Activated CD8-positive, alpha-beta T cell treated with anti-CD3 and anti-CD28 coated beads, Interleukin-2, amount 10 ng/mL, durations not matched to agents 7 days and 5 days (primary cell): Measurements from ENCODE around the gene SUPT3H. TPM values are rescaled to one million over a fixed set of nuclear protein-coding genes. Genes with fewer than 3 reads are reported as not detected.
"Not testable (repeated sequence)": the region's sequence is repeated elsewhere in the genome, so short reads cannot be mapped to it uniquely, and the experiment has no call there.

ENCODE experiments used
- ATAC-seq: fragments of 150-1000 bp; cut with Tn5 transposase; one replicate; pipeline ENCODE4 v1.10.0; 2021; ENCODE audit warnings: moderate library complexity
- CTCF ChIA-PET: fragments of 350-600 bp; sonication (Branson Sonifier 250); formaldehyde crosslinking; loops from one replicate; lab custom pipeline; 2021; ENCODE audit warnings: antibody characterized with exemption; lab: Charles Lee
- POLR2A ChIA-PET: fragments of 350-600 bp; sonication (Branson Sonifier 250); formaldehyde crosslinking; loops from one replicate; lab custom pipeline; 2021; ENCODE audit warnings: antibody characterized with exemption; lab: Charles Lee
- DNase-seq: peaks from one replicate; pipeline ENCODE4 v3.0.0-alpha.2; 2020
- H3K27ac Mint-ChIP-seq: one replicate; pipeline ENCODE4 v1.8.0; 2021; ENCODE audit warnings: mild to moderate bottlenecking, mixed read lengths
- H3K27me3 Mint-ChIP-seq: one replicate; pipeline ENCODE4 v1.8.0; 2021; ENCODE audit warnings: low read depth, mixed read lengths
- H3K36me3 Mint-ChIP-seq: one replicate; pipeline ENCODE4 v1.8.0; 2021; ENCODE audit warnings: low read depth, mixed read lengths
- H3K4me1 Mint-ChIP-seq: one replicate; pipeline ENCODE4 v1.8.0; 2021; ENCODE audit warnings: low read depth, mixed read lengths
- H3K4me3 Mint-ChIP-seq: one replicate; pipeline ENCODE4 v1.8.0; 2021; ENCODE audit warnings: mild to moderate bottlenecking, mixed read lengths
- H3K9me3 Mint-ChIP-seq: one replicate; pipeline ENCODE4 v1.8.0; 2022; ENCODE audit warnings: mixed read lengths; ENCODE audit not compliant: insufficient read depth
- total RNA-seq, 2 experiments: library from RNA; stranded (reverse); gene quantifications; one replicate each; pipeline ENCODE4 v1.2.3, GENCODE V29; 2021

The SUPT3H gene
- total RNA-seq, 2 experiments from 2014 or later, result 6.4 to 9.1 TPM

DNA sequence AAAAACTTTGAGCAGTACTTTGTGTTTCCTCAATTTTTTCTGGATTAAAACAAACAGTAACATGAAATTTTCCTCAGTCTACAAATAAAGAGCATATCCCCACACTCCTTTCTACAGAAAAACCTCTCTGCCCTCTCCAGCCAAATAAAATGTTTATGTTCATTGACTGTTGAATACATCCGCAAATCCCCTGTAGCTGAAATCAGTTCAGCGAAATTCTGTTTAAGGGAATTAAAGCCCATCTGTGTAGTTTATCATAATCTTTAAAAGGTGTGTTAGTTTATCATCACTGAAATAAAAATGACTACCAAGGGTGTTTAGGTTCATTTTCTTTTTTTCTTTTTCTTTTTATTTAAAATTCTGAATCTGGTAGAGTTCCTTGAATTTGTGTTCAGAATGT, 207.4 kb downstream of the SUPT3H start:
- no peak for DNase-seq
- Mint-ChIP-seq H3K27ac (no peak overlapping the region), H3K27me3 (no peaks in the 10 kb centered on the region), H3K9me3 (peaks cover 4% of the 10 kb centered on the region), H3K36me3 (peaks cover 3% of the 10 kb centered on the region), H3K4me3 (no peak overlapping the region), H3K4me1 (peaks cover 11% of the 10 kb centered on the region)
- ATAC-seq, result no peak
- ChIA-PET POLR2A (no interaction called here), CTCF (no interaction called here)

DNA sequence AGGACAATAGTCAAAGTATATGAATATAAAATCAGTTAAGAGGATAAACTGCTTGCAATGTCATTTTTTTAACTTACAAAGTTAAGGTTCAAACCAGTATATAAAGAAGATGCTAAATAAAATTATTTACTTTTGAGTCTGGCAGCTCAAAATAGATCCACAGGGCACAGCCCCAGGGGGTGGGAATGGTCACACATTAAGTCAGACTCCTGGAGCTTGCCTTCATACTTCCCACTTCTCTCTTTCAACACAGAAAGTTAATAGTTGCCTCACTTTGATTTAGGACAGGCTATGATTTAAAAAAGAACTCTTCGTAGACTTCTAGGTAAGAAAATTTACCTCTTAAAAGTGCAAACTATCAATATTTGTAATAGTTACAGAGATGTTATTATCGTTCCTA, 207.9 kb downstream of the SUPT3H start:
- no peak overlapping the region for H3K27ac Mint-ChIP-seq
- no peaks in the 10 kb centered on the region for H3K27me3 Mint-ChIP-seq
- CTCF ChIA-PET, result interaction anchor here (1.1 kb wide), 1 partner anchor 514 kb away, joined by 3 read pairs; no protein-coding TSS in a partner anchor
- no peaks in the 10 kb centered on the region for H3K36me3 Mint-ChIP-seq
- POLR2A ChIA-PET, result no interaction called here
- no peaks in the 10 kb centered on the region for H3K9me3 Mint-ChIP-seq
- H3K4me1 Mint-ChIP-seq, result peaks cover 14% of the 10 kb centered on the region
- no peak overlapping the region for H3K4me3 Mint-ChIP-seq
- no peak for DNase-seq
- ATAC-seq, result no peak

DNA sequence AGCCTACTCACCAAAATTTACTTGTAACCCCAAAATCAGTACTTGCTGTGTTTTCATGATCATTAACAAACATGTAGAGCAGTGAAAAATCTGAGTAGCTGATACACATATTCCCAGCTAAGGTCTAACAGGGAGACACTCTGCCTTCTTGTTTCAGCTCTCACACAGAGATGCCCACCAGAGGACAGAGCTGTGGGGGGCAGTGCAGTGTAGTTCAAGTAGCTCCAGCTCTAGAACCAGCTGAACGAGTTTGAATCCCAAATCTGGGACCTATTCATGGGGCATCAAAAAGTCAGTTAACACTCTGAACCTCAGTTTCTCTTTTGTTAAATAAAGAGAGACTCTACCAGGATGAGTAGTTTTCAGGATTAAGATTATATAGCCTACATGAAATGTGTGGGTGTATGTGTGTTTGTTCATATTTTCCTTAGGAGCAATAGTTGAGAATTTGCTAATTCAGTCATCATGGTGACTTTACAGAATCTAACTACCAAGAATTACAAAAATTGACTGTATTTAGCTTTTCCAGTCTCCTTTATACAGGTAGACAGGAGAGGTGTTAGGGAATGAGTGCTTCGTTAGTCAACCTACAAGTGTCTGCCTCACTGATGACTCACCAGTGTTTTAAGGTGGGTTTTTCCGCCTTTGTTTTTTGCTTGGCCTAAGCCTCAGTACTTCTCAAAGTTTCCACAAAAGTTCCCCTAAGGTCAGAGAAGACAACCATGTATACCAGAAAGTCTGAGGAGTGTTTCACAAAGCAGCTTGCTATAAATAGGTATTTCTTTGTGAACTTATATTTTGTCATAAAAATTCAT, 213.6 kb downstream of the SUPT3H start:
- CTCF ChIA-PET, result interaction anchor here (1.0 to 1.3 kb wide), 5 partner anchors 8 to 187 kb away, joined by 3 to 4 read pairs (median 3); partner anchors contain the start of gene RUNX2
- Mint-ChIP-seq H3K27ac (peak overlapping the region; percentile 58), H3K36me3 (peaks cover 6% of the 10 kb centered on the region), H3K9me3 (peaks cover 9% of the 10 kb centered on the region), H3K4me3 (no peak overlapping the region), H3K27me3 (no peaks in the 10 kb centered on the region), H3K4me1 (peaks cover 23% of the 10 kb centered on the region)
- ATAC-seq (peak; percentile 93), DNase-seq (peak; percentile 45)
- POLR2A ChIA-PET, result interaction anchor here (0.7 to 0.9 kb wide), 3 partner anchors 21 to 232 kb away, joined by 3 to 4 read pairs (median 3); no protein-coding TSS in a partner anchor

DNA sequence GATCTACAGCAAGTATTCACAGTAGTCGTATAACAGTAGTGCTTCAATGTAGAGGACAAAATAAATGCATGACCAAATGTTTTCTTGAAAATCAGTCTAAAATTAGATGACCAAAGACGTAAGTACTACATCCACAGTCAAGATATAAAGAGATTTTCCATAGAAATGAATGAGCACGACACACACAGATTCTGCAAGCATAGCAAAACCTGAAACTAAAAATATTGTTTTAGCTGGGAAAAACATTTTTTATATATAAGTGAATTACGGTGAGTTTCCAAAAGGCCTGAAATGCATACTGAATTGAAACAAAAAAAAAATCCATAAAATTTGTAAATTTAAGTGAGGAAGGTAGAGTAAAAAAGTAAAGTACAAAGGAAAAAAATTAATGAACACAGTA, 217.4 kb downstream of the SUPT3H start:
- CTCF ChIA-PET, result no interaction called here

DNA sequence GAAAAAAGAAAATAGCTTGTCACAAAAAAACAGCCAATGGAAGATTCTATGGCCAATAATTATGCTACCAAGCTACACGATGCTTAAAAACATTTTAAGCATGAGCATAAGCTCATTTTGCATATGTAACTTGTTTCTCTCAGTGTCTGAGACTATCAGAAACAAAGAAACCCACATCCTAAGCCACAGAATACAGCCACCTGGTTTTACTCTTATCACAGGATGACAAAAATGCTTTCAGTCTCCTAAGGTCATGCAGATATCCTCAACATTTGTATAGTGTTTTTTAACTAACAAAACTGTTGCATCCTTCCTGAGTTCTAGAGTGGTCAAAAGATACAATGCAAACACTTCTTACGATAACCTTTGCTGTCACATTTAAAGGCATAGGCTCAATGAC, 221.7 kb downstream of the SUPT3H start:
- peak; percentile 98 for ATAC-seq
- Mint-ChIP-seq H3K27ac (peak overlapping the region; percentile 72), H3K4me3 (no peak overlapping the region), H3K9me3 (peaks cover 20% of the 10 kb centered on the region), H3K36me3 (peaks cover 26% of the 10 kb centered on the region), H3K27me3 (no peaks in the 10 kb centered on the region), H3K4me1 (peaks cover 31% of the 10 kb centered on the region)
- DNase-seq, result peak; percentile 79
- ChIA-PET POLR2A (interaction anchor here (0.6 to 1.2 kb wide), 6 partner anchors 31 to 579 kb away, joined by 3 to 5 read pairs (median 3); no protein-coding TSS in a partner anchor), CTCF (interaction anchor here (0.5 to 2.4 kb wide), 14 partner anchors 8 to 654 kb away, joined by 3 to 8 read pairs (median 3); no protein-coding TSS in a partner anchor)

More for the DNA sequence above, 217.4 kb downstream of the SUPT3H start:
- no peaks in the 10 kb centered on the region for H3K27me3 Mint-ChIP-seq
- POLR2A ChIA-PET, result no interaction called here
- peaks cover 9% of the 10 kb centered on the region for H3K9me3 Mint-ChIP-seq
- ATAC-seq (no peak), DNase-seq (no peak)
- H3K36me3 Mint-ChIP-seq, result peaks cover 6% of the 10 kb centered on the region
- H3K4me1 Mint-ChIP-seq, result peaks cover 35% of the 10 kb centered on the region
- no peak overlapping the region for H3K4me3 Mint-ChIP-seq
- no peak overlapping the region for H3K27ac Mint-ChIP-seq

DNA sequence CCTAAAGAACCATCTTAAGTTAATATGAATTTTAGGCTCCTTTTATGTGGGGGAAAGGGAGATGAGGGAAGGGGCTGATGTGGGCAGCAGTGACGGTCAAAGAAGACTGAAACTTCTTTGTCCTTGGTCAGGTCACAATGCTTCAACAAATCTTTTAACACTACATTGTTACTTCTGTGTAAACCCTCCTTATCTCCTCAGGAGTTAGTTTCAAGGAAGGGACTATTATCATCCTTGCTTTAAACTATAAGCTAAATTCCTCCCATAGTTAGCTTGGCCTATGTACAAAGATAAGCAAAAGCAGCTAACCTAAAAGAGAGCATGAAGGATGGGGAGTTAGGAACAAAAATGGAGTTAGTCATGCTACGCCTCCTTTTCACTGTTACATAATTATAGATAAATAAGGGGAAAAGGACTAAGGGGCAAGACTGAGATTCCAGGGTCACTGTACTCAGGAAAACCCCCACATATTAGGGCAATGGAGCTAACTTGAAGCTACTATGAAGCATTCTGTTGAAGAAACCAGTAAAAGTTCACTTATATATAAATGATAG, 222.3 kb downstream of the SUPT3H start:
- Mint-ChIP-seq H3K36me3 (peaks cover 21% of the 10 kb centered on the region), H3K9me3 (peaks cover 15% of the 10 kb centered on the region), H3K27me3 (no peaks in the 10 kb centered on the region), H3K4me3 (no peak overlapping the region), H3K27ac (peak overlapping the region; percentile 72), H3K4me1 (peaks cover 27% of the 10 kb centered on the region)
- DNase-seq (no peak), ATAC-seq (no peak)
- CTCF ChIA-PET, result interaction anchor here (0.6 to 2.4 kb wide), 14 partner anchors 9 to 525 kb away, joined by 3 to 8 read pairs (median 3); no protein-coding TSS in a partner anchor
- POLR2A ChIA-PET, result interaction anchor here (0.6 to 1.2 kb wide), 4 partner anchors 101 to 579 kb away, joined by 3 to 5 read pairs (median 4); no protein-coding TSS in a partner anchor

DNA sequence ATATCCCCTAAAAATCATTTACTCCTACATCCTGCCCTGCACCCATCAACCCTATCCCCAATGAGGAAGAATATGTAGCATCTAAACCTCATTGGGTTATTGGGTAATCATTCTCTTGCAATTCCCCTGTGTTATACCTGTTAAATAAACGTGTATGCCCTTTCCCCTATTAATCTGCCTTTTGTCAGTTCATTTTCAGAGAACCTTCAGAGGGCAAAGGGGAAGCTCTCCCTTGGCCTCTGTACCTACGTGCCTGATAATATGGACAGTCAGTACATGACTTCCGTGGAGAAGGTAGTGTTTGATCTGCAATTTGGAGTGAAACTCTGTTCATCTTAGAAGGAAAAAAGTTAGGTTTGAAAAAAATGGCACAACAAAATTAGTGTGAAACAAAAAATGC, 223.1 kb downstream of the SUPT3H start:
- ATAC-seq (no peak), DNase-seq (no peak)
- H3K27me3 Mint-ChIP-seq, result no peaks in the 10 kb centered on the region
- ChIA-PET POLR2A (interaction anchor here (0.7 kb wide), 1 partner anchor 284 kb away, joined by 4 read pairs; no protein-coding TSS in a partner anchor), CTCF (interaction anchor here (0.9 to 2.4 kb wide), 3 partner anchors 103 to 524 kb away, joined by 3 to 8 read pairs (median 3); no protein-coding TSS in a partner anchor)
- peaks cover 15% of the 10 kb centered on the region for H3K9me3 Mint-ChIP-seq
- peaks cover 27% of the 10 kb centered on the region for H3K4me1 Mint-ChIP-seq
- H3K4me3 Mint-ChIP-seq, result no peak overlapping the region
- no peak overlapping the region for H3K27ac Mint-ChIP-seq
- peaks cover 21% of the 10 kb centered on the region for H3K36me3 Mint-ChIP-seq

DNA sequence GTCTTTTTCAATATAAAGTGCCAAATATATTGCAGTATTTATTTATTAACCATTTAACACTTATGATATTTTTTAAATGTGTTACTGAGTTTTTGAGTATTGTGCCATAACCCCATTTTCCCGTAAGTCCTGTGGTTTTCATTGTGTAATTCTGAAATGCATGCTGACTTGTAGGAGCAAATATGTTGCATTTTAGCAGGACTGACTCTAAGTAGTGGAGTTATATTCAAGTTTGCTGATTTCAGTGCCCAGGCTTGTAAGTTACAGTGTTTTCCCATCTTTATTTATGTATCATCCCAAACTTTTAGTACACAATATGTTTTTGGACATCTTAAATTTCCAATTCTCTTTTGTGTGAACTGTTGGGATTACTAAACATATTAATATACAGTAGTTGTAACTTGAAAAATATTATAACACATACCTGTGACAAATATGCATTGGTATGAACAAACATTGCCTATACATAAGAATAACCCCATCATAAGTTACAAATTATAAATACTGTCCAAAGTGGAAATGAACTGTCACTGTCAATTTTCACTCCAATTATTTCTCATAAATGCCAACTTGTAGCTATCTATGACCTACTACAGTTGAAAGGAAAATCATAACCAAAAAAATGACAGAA, 228.9 kb downstream of the SUPT3H start:
- Mint-ChIP-seq H3K36me3 (peaks cover 18% of the 10 kb centered on the region), H3K27ac (no peak overlapping the region), H3K27me3 (no peaks in the 10 kb centered on the region), H3K4me3 (no peak overlapping the region), H3K4me1 (no peaks in the 10 kb centered on the region), H3K9me3 (peaks cover 16% of the 10 kb centered on the region)
- ATAC-seq (no peak), DNase-seq (no peak)
- POLR2A ChIA-PET, result no interaction called here
- CTCF ChIA-PET, result interaction anchor here (1.1 kb wide), 1 partner anchor 14 kb away, joined by 3 read pairs; no protein-coding TSS in a partner anchor

DNA sequence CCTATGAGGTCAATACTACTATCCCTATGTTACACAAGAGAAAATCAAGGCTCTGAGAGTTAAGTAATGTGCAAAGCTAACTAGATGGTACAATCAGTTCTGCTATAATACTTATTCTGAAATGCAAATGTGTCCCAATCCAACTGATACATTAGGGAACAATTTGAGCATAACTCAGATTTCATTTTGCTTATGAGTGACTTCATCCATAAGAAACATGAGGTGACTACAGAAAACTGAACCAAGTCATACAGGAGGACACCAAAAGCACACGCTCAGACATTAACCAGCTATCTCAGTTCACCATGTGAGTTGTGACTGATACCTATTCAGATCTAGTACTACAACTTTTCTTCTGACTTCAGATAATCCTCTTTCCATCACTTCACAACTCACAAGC, 229.5 kb downstream of the SUPT3H start:
- H3K9me3 Mint-ChIP-seq, result peaks cover 13% of the 10 kb centered on the region
- CTCF ChIA-PET, result no interaction called here
- peaks cover 19% of the 10 kb centered on the region for H3K36me3 Mint-ChIP-seq

DNA sequence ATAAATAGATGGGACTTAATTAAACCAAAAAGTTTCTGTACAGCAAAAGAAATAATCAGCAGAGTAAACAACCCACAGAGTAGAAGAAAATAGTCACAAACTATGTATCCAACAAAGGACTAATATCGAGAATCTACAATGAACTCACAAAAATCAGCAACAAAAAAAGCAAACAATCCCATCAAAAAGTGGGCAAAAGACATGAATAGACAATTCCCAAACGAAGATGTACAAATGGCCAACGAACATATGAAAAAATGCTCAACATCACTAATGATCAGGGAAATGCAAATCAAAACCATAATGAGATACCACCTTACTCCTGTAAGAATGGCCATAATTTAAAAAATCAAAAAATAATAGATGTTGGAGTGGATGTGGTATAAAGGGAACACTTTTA, 232.1 kb downstream of the SUPT3H start:
- H3K27ac Mint-ChIP-seq, H3K27me3 Mint-ChIP-seq, ATAC-seq, CTCF ChIA-PET, DNase-seq, H3K4me1 Mint-ChIP-seq, H3K4me3 Mint-ChIP-seq, POLR2A ChIA-PET: not testable (repeated sequence)
- peaks cover 28% of the 10 kb centered on the region for H3K36me3 Mint-ChIP-seq
- H3K9me3 Mint-ChIP-seq, result peaks cover 20% of the 10 kb centered on the region

More for the DNA sequence above, 229.5 kb downstream of the SUPT3H start:
- DNase-seq, result no peak
- no peak overlapping the region for H3K27ac Mint-ChIP-seq
- H3K4me3 Mint-ChIP-seq, result no peak overlapping the region
- POLR2A ChIA-PET, result no interaction called here
- H3K4me1 Mint-ChIP-seq, result peaks cover 2% of the 10 kb centered on the region
- no peaks in the 10 kb centered on the region for H3K27me3 Mint-ChIP-seq
- ATAC-seq, result no peak

DNA sequence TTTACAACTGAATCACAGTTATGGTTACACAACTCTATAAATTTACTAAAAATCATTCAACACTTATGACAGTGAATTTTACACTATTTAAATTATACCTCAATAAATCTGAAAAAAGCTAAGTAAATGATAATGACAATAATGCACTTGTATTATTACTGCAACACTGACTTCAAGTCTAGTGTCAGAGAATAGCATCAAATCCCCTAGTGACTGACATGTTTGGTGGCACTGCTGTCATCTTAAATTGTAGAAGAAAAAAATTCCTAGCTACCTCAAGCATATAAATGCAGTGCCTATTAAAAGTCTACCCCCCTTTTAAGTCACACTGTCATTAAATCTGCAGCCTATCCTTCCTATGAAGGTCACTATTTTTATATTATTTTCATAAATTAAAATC, 239.0 kb downstream of the SUPT3H start:
- H3K4me3 Mint-ChIP-seq, result no peak overlapping the region
- H3K4me1 Mint-ChIP-seq, result peaks cover 4% of the 10 kb centered on the region
- H3K27ac Mint-ChIP-seq, result no peak overlapping the region
- DNase-seq (no peak), ATAC-seq (no peak)
- H3K27me3 Mint-ChIP-seq, result no peaks in the 10 kb centered on the region
- H3K36me3 Mint-ChIP-seq, result peaks cover 41% of the 10 kb centered on the region
- ChIA-PET CTCF (no interaction called here), POLR2A (no interaction called here)
- H3K9me3 Mint-ChIP-seq, result peaks cover 38% of the 10 kb centered on the region
